Epithelial cell of prostate (primary cell): ENCODE measurements around the gene SMYD3.

Experiments
- DNase-seq: peaks from one replicate; pipeline ENCODE4 v3.0.0-alpha.2; 2011; ENCODE audit warnings: low read depth, low spot score
- H3K27ac ChIP-seq: fragments of 450-650 bp; 2 replicates; pipeline ENCODE4 v1.5.1; 2017; ENCODE audit warnings: mild to moderate bottlenecking

SMYD3 gene

GRCh38 chr1:245873068-245873467, 634.0 kb downstream of the SMYD3 start:
- no peak overlapping the region for H3K27ac ChIP-seq
- DNase-seq = no peak

GRCh38 chr1:245872475-245872874, 634.6 kb downstream of the SMYD3 start:
- no peak overlapping the region for H3K27ac ChIP-seq
- DNase-seq = no peak

- H3K27ac ChIP-seq = no peak overlapping the region
Observed at GRCh38 chr1:245871915-245872314, 635.2 kb downstream of the SMYD3 start.

GRCh38 chr1:245871191-245871590, 635.9 kb downstream of the SMYD3 start:
- H3K27ac ChIP-seq = no peak overlapping the region
- no peak for DNase-seq

More at GRCh38 chr1:245871915-245872314, 635.2 kb downstream of the SMYD3 start:
- DNase-seq = no peak

GRCh38 chr1:245870698-245871097, 636.4 kb downstream of the SMYD3 start:
- no peak for DNase-seq
- no peak overlapping the region for H3K27ac ChIP-seq

GRCh38 chr1:245869847-245870246, 637.2 kb downstream of the SMYD3 start:
- DNase-seq = no peak
- no peak overlapping the region for H3K27ac ChIP-seq

GRCh38 chr1:245867738-245868137, 639.3 kb downstream of the SMYD3 start:
- no peak overlapping the region for H3K27ac ChIP-seq
- no peak for DNase-seq

GRCh38 chr1:245864872-245865271, 642.2 kb downstream of the SMYD3 start:
- no peak overlapping the region for H3K27ac ChIP-seq
- no peak for DNase-seq

GRCh38 chr1:245863566-245864184, 643.4 kb downstream of the SMYD3 start:
- H3K27ac ChIP-seq = no peak overlapping the region
- DNase-seq = no peak

GRCh38 chr1:245862812-245863540, 644.1 kb downstream of the SMYD3 start:
- DNase-seq = no peak
- no peak overlapping the region for H3K27ac ChIP-seq

GRCh38 chr1:245860657-245861544, 646.2 kb downstream of the SMYD3 start:
- no peak for DNase-seq
- no peak overlapping the region for H3K27ac ChIP-seq

GRCh38 chr1:245859493-245860114, 647.5 kb downstream of the SMYD3 start:
- peak; percentile 48 for DNase-seq

GRCh38 chr1:245858722-245859492, 648.2 kb downstream of the SMYD3 start:
- no peak overlapping the region for H3K27ac ChIP-seq
- DNase-seq = no peak

More at GRCh38 chr1:245859493-245860114, 647.5 kb downstream of the SMYD3 start:
- no peak overlapping the region for H3K27ac ChIP-seq

GRCh38 chr1:245858022-245858721, 648.9 kb downstream of the SMYD3 start:
- no peak overlapping the region for H3K27ac ChIP-seq
- DNase-seq = no peak

- H3K27ac ChIP-seq = no peak overlapping the region
- DNase-seq = peak; percentile 51
Observed at GRCh38 chr1:245856944-245857531, 650.0 kb downstream of the SMYD3 start.

GRCh38 chr1:245855846-245856730, 651.0 kb downstream of the SMYD3 start:
- no peak for DNase-seq
- H3K27ac ChIP-seq = no peak overlapping the region

GRCh38 chr1:245853291-245853690, 653.8 kb downstream of the SMYD3 start:
- no peak overlapping the region for H3K27ac ChIP-seq
- DNase-seq = no peak

GRCh38 chr1:245843101-245843500, 664.0 kb downstream of the SMYD3 start:
- H3K27ac ChIP-seq = no peak overlapping the region
- no peak for DNase-seq
